Measurements from ENCODE around the gene KAT2B. TPM values are rescaled to one million over a fixed set of nuclear protein-coding genes. Genes with fewer than 3 reads are reported as not detected.

The KAT2B gene
- total and polyA plus RNA-seq, 2 of the 13 experiments (the other 11 are each of a cell fraction or from before 2014, with no cell fraction given): 0.97 to 1.7 TPM

DNA sequence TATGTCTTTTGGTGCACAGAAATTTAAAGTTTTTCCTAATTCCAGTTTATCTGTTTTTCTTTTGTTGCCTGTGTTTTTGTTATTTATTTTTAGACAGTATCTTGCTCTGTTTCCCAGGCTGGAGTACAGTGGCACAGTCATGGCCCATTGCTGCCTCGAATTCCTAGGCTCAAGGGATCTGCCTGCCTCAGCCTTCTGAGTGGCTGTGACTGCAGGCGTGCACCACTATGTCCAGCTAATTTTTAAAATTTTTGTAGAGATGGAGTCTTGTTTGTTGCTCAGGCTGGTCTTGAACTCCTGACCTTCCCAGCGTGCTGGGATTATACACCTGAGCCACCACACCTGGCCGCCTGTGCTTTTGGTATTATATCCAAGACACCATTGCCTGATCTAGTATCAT is 22.8 kb downstream of the KAT2B start:
- H3K9ac ChIP-seq (ENCODE audit: insufficient read depth, low read depth, low read length): no peak overlapping the region
- no peak overlapping the region for H3K4me3 ChIP-seq (replicated peaks in 1 of 3; ENCODE audit: insufficient read depth in 1 of 3, low read depth in 2 of 3, low read length in 3 of 3)
- ChIA-PET POLR2A (no interaction called here), CTCF (ENCODE audit: low intra/inter-chr PET ratio, low total read pairs) (no interaction called here)
- ATAC-seq: no peak
- FAIRE-seq: no peak
- DNase-seq (ENCODE audit: low spot score): no peak
- BruUV-seq (replicated peaks): no TSS peak
- H3K9me3 ChIP-seq (ENCODE audit: low read length): no peaks in the 10 kb centered on the region
- no peaks in the 10 kb centered on the region for H3K4me1 ChIP-seq (ENCODE audit: insufficient read depth, low read length)
- 41% methylated on average over 4 of the region's 4 CpGs for WGBS (ENCODE audit: low lambda C conversion rate)
- no peaks in the 10 kb centered on the region; a peak in 1 of 5 replicates for H3K27me3 ChIP-seq (ENCODE audit: control insufficient read depth in 1 of 2, insufficient read depth in 2 of 2, low read length in 2 of 2)
- H2AFZ ChIP-seq (ENCODE audit: low read length): no peak overlapping the region
- in situ Hi-C loops (cut with HindIII; ENCODE audit: extremely low pct_ligation_motif_present, low pct_unique_long_range_greater_than_20kb) (no loop called here), intact Hi-C loops (cut with micrococcal nuclease; ENCODE audit: unreplicated experiment) (no loop called here)
- H3K4me2 ChIP-seq (ENCODE audit: low read depth, low read length): no peak overlapping the region
- H4K20me1 ChIP-seq (ENCODE audit: insufficient read depth, low read length): no peaks in the 10 kb centered on the region
- no peaks in the 10 kb centered on the region for H3K79me2 ChIP-seq (ENCODE audit: insufficient read depth, low read length)
- TF ChIP-seq ZNF775 (CRISPR knock-in tag; IDR thresholded peaks at IDR 0.05; ENCODE audit: borderline replicate concordance): no peak
- no peak for TF ChIP-seq XBP1 (CRISPR knock-in tag; IDR thresholded peaks at IDR 0.05)
- no peak for TF ChIP-seq TEAD3 (CRISPR knock-in tag; optimal IDR thresholded peaks at IDR 0.05; ENCODE audit: borderline replicate concordance)
- TF ChIP-seq SRSF1 (optimal IDR thresholded peaks at IDR 0.05; ENCODE audit: low read depth, low read length): no peak
- no peak for TF ChIP-seq NBN (conservative IDR thresholded peaks at IDR 0.05)
- no peaks in the 10 kb centered on the region for H3K36me3 ChIP-seq (replicated peaks in 1 of 2; ENCODE audit: control insufficient read depth in 1 of 2, insufficient read depth in 2 of 2, low read length in 2 of 2)
- no peak overlapping the region for H3K27ac ChIP-seq (ENCODE audit: extremely low read length, insufficient read depth, low read length)

DNA sequence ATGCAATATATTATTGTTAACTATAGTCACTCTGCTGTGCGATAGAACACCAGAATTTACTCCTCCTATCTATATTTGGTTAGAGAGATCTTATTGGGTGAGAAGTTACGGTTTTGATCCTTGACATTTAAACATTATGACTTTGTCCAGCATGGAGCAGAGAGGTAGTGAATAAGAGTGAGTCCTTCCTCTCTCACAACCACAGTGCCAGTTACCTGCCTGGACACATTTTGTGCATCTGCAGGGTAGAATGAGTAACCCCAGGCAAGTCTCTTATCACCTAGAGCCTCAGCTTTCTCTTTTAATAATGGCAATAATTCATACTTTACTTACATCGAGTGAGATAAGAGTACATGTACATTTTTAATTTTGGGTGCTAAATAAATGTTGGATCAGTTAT is 24.1 kb downstream of the KAT2B start:
- ATAC-seq (no peak), FAIRE-seq (no peak)
- TF ChIP-seq GATAD1 (CRISPR knock-in tag; IDR thresholded peaks at IDR 0.05): no peak
- TF ChIP-seq PPARG (CRISPR knock-in tag; conservative IDR thresholded peaks at IDR 0.05): no peak
- TF ChIP-seq SMC3 (IDR thresholded peaks at IDR 0.05; ENCODE audit: low read length): no peak
- TF ChIP-seq ZNF34 (CRISPR knock-in tag; IDR thresholded peaks at IDR 0.05; ENCODE audit: borderline replicate concordance): no peak
- TF ChIP-seq RFX3 (CRISPR knock-in tag; IDR thresholded peaks at IDR 0.05): no peak
- TF ChIP-seq, protein P1, sequence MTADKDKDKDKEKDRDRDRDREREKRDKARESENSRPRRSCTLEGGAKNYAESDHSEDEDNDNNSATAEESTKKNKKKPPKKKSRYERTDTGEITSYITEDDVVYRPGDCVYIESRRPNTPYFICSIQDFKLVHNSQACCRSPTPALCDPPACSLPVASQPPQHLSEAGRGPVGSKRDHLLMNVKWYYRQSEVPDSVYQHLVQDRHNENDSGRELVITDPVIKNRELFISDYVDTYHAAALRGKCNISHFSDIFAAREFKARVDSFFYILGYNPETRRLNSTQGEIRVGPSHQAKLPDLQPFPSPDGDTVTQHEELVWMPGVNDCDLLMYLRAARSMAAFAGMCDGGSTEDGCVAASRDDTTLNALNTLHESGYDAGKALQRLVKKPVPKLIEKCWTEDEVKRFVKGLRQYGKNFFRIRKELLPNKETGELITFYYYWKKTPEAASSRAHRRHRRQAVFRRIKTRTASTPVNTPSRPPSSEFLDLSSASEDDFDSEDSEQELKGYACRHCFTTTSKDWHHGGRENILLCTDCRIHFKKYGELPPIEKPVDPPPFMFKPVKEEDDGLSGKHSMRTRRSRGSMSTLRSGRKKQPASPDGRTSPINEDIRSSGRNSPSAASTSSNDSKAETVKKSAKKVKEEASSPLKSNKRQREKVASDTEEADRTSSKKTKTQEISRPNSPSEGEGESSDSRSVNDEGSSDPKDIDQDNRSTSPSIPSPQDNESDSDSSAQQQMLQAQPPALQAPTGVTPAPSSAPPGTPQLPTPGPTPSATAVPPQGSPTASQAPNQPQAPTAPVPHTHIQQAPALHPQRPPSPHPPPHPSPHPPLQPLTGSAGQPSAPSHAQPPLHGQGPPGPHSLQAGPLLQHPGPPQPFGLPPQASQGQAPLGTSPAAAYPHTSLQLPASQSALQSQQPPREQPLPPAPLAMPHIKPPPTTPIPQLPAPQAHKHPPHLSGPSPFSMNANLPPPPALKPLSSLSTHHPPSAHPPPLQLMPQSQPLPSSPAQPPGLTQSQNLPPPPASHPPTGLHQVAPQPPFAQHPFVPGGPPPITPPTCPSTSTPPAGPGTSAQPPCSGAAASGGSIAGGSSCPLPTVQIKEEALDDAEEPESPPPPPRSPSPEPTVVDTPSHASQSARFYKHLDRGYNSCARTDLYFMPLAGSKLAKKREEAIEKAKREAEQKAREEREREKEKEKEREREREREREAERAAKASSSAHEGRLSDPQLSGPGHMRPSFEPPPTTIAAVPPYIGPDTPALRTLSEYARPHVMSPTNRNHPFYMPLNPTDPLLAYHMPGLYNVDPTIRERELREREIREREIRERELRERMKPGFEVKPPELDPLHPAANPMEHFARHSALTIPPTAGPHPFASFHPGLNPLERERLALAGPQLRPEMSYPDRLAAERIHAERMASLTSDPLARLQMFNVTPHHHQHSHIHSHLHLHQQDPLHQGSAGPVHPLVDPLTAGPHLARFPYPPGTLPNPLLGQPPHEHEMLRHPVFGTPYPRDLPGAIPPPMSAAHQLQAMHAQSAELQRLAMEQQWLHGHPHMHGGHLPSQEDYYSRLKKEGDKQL (CRISPR knock-in tag; IDR thresholded peaks at IDR 0.05; ENCODE audit: low read depth): no peak
- no peak for TF ChIP-seq ZSCAN29 (CRISPR knock-in tag; conservative IDR thresholded peaks at IDR 0.05)
- no peak for TF ChIP-seq ZNF674 (CRISPR knock-in tag; IDR thresholded peaks at IDR 0.05; ENCODE audit: low read depth)
- TF ChIP-seq ARNT (IDR thresholded peaks at IDR 0.05): no peak
- TF ChIP-seq ZNF841 (CRISPR knock-in tag; IDR thresholded peaks at IDR 0.05; ENCODE audit: borderline replicate concordance): no peak
- no peak for TF ChIP-seq ZNF530 (CRISPR knock-in tag; IDR thresholded peaks at IDR 0.05; ENCODE audit: low read depth)
- no peak for TF ChIP-seq ZSCAN25 (CRISPR knock-in tag; IDR thresholded peaks at IDR 0.05)

More for the DNA sequence above, 24.1 kb downstream of the KAT2B start:
- H3K9me3 ChIP-seq (ENCODE audit: low read length): no peaks in the 10 kb centered on the region
- H3K9ac ChIP-seq (ENCODE audit: insufficient read depth, low read depth, low read length): no peak overlapping the region
- in situ Hi-C loops (cut with HindIII; ENCODE audit: extremely low pct_ligation_motif_present, low pct_unique_long_range_greater_than_20kb): no loop called here
- H3K27ac ChIP-seq (ENCODE audit: extremely low read length, insufficient read depth, low read length): no peak overlapping the region
- H3K79me2 ChIP-seq (ENCODE audit: insufficient read depth, low read length): no peaks in the 10 kb centered on the region
- intact Hi-C loops (cut with micrococcal nuclease; ENCODE audit: unreplicated experiment): no loop called here
- no peak overlapping the region for H3K4me3 ChIP-seq (replicated peaks in 1 of 3; ENCODE audit: insufficient read depth in 1 of 3, low read depth in 2 of 3, low read length in 3 of 3)
- CTCF ChIA-PET (ENCODE audit: low intra/inter-chr PET ratio, low total read pairs): no interaction called here
- WGBS (ENCODE audit: low lambda C conversion rate): 49% methylated on average over 3 of the region's 3 CpGs
- H3K27me3 ChIP-seq (ENCODE audit: control insufficient read depth in 1 of 2, insufficient read depth in 2 of 2, low read length in 2 of 2): no peaks in the 10 kb centered on the region; a peak in 1 of 5 replicates
- BruUV-seq (replicated peaks): no TSS peak
- no peak for DNase-seq (ENCODE audit: low spot score)
- H3K4me1 ChIP-seq (ENCODE audit: insufficient read depth, low read length): no peaks in the 10 kb centered on the region
- H3K36me3 ChIP-seq (replicated peaks in 1 of 2; ENCODE audit: control insufficient read depth in 1 of 2, insufficient read depth in 2 of 2, low read length in 2 of 2): no peaks in the 10 kb centered on the region
- no peak overlapping the region for H3K4me2 ChIP-seq (ENCODE audit: low read depth, low read length)
- H4K20me1 ChIP-seq (ENCODE audit: insufficient read depth, low read length): no peaks in the 10 kb centered on the region
- H2AFZ ChIP-seq (ENCODE audit: low read length): no peak overlapping the region
- POLR2A ChIA-PET: no interaction called here
